Smooth muscle cell of trachea (primary cell): ENCODE measurements around the gene LRGUK. TPM values are rescaled to one million over a fixed set of nuclear protein-coding genes. Genes with fewer than 3 reads are reported as not detected.

Source experiments
- total RNA-seq: library from RNA; depleted of rRNA; stranded (reverse); fragments of >200 nt; gene quantifications from 2 replicates; pipeline ENCODE4 v1.2.1, GENCODE V29; 2014

The LRGUK gene, protein sequence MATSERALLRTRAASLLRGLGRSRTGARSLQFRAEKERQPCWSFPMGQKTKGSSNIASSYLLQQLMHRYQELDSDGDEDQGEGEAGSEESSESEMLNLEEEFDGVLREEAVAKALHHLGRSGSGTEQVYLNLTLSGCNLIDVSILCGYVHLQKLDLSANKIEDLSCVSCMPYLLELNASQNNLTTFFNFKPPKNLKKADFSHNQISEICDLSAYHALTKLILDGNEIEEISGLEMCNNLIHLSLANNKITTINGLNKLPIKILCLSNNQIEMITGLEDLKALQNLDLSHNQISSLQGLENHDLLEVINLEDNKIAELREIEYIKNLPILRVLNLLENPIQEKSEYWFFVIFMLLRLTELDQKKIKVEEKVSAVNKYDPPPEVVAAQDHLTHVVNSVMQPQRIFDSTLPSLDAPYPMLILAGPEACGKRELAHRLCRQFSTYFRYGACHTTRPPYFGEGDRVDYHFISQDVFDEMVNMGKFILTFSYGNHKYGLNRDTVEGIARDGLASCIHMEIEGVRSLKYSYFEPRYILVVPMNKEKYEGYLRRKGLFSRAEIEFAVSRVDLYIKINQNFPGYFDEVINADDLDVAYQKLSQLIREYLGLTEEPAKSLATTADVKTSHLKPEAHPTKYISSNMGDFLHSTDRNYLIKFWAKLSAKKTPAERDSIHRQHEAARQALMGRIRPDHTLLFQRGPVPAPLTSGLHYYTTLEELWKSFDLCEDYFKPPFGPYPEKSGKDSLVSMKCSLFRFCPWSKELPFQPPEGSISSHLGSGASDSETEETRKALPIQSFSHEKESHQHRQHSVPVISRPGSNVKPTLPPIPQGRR
- total RNA-seq = under 0.01 and 0.29 TPM in 2 replicates

GRCh38 chr7:134126966-134127848, at the start of gene LRGUK:
Gene LRGUK, plus strand, starts transcription at chr7:134127340. Its CDS starts 28 bp downstream, at chr7:134127368.

Other genes starting within 250 kb of the LRGUK start
- 14.6 and 18.0 TPM in 2 replicates for gene SLC35B4, start 189.6 kb downstream of the LRGUK start, total RNA-seq